ENCODE data around the gene FOXO3.

- TF ChIP-seq EZH2phosphoT487 (IDR thresholded peaks at IDR 0.05; ENCODE audit: insufficient read depth, low read depth) (no peak), EZH2 (IDR thresholded peaks at IDR 0.05; ENCODE audit: insufficient read depth, poor library complexity, severe bottlenecking) (no peak)
Measured at GRCh38 chr6:108608453-108609275, 47.9 kb downstream of the FOXO3 start.

Data from GM23248 (cell line).